ENCODE results near the gene TBX15.
"Not testable (repeated sequence)": the region's sequence is repeated elsewhere in the genome, so short reads cannot be mapped to it uniquely, and the experiment has no call there.

The TBX15 gene

GRCh38 chr1:118958140-118958539 is 30.0 kb downstream of the TBX15 start:
- DNase-seq: no peak

GRCh38 chr1:118957579-118957978 is 30.6 kb downstream of the TBX15 start:
- not testable (repeated sequence) for DNase-seq

GRCh38 chr1:118954301-118954905 is 33.7 kb downstream of the TBX15 start:
- DNase-seq: no peak

- DNase-seq: no peak
Measured at GRCh38 chr1:118951270-118951936, 36.7 kb downstream of the TBX15 start.

GRCh38 chr1:118949315-118949714 is 38.8 kb downstream of the TBX15 start:
- DNase-seq: no peak

- no peak for DNase-seq
Measured at GRCh38 chr1:118948846-118949245, 39.3 kb downstream of the TBX15 start.

GRCh38 chr1:118948351-118948750 is 39.8 kb downstream of the TBX15 start:
- no peak for DNase-seq

GRCh38 chr1:118947790-118948189 is 40.4 kb downstream of the TBX15 start:
- no peak for DNase-seq

GRCh38 chr1:118947003-118947765 is 41.0 kb downstream of the TBX15 start:
- no peak for DNase-seq

- DNase-seq: no peak
Measured at GRCh38 chr1:118945489-118945888, 42.7 kb downstream of the TBX15 start.

- DNase-seq: no peak
Measured at GRCh38 chr1:118944546-118944945, 43.6 kb downstream of the TBX15 start.

- no peak for DNase-seq
Measured at GRCh38 chr1:118944133-118944532, 44.0 kb downstream of the TBX15 start.

GRCh38 chr1:118940957-118941356 is 47.2 kb downstream of the TBX15 start:
- no peak for DNase-seq

GRCh38 chr1:118937413-118938072 is 50.6 kb downstream of the TBX15 start:
- no peak for DNase-seq

- DNase-seq: no peak
Measured at GRCh38 chr1:118934706-118935105, 53.4 kb downstream of the TBX15 start.

- DNase-seq: no peak
Measured at GRCh38 chr1:118933051-118933781, 54.9 kb downstream of the TBX15 start.

- DNase-seq: no peak
Measured at GRCh38 chr1:118931876-118932275, 56.3 kb downstream of the TBX15 start.

GRCh38 chr1:118928739-118929554 is 59.2 kb downstream of the TBX15 start:
- DNase-seq: no peak

GRCh38 chr1:118927427-118928187 is 60.5 kb downstream of the TBX15 start:
- DNase-seq: no peak

GRCh38 chr1:118926261-118926660 is 61.9 kb downstream of the TBX15 start:
- no peak for DNase-seq

- no peak for DNase-seq
Measured at GRCh38 chr1:118925651-118926050, 62.5 kb downstream of the TBX15 start.

All from CD4-positive, alpha-beta T cell treated with Interleukin-21 for 1 hour (primary cell).